HAP-1 (cell line): ENCODE data around the gene SPARC.
"Not testable (repeated sequence)": the region's sequence is repeated elsewhere in the genome, so short reads cannot be mapped to it uniquely, and the experiment has no call there.

ENCODE experiments used
- DNase-seq, 2 experiments: peaks; one replicate each; pipeline ENCODE4 v3.0.0-alpha.2; 2016 to 2020; ENCODE audit warnings: low spot score in 2 of 2
- H3K27me3 ChIP-seq: fragments of 250-450 bp; sonication (Bioruptor Pico); 2 replicates; pipeline ENCODE4 v1.5.1; 2020; ENCODE audit warnings: low read depth, mild to moderate bottlenecking, moderate library complexity
- H3K36me3 ChIP-seq: fragments of 250-450 bp; sonication (Bioruptor Pico); replicated peaks from 2 replicates; pipeline ENCODE4 v1.5.1; 2020; ENCODE audit warnings: mild to moderate bottlenecking
- H3K4me1 ChIP-seq: fragments of 250-450 bp; sonication (Bioruptor Pico); 2 replicates; pipeline ENCODE4 v1.5.1; 2020; ENCODE audit warnings: mild to moderate bottlenecking
- H3K4me3 ChIP-seq: fragments of 250-450 bp; sonication (Bioruptor Pico); 2 replicates; pipeline ENCODE4 v1.5.1; 2020; ENCODE audit warnings: mild to moderate bottlenecking, moderate library complexity
- H3K9me3 ChIP-seq: fragments of 250-450 bp; sonication (Bioruptor Pico); 2 replicates; pipeline ENCODE4 v1.5.1; 2020; ENCODE audit warnings: mild to moderate bottlenecking, moderate library complexity
- in situ Hi-C: fragments of 300-500 bp; cut with MboI; formaldehyde crosslinking; loops from 3 replicates; pipeline ENCODE4 v1.14.3; 2020; ENCODE audit warnings: low sequenced_read_pairs, inconsistent platforms, mixed read lengths

Gene SPARC

GRCh38 chr5:151718153-151718552 lies 31.4 kb upstream of the SPARC start:
- Histone ChIP-seq H3K9me3 (no peaks in the 10 kb centered on the region), H3K4me3 (no peak overlapping the region), H3K27me3 (no peaks in the 10 kb centered on the region), H3K36me3 (no peaks in the 10 kb centered on the region), H3K4me1 (no peaks in the 10 kb centered on the region)
- no peak for DNase-seq
- in situ Hi-C loops = no loop called here

GRCh38 chr5:151717416-151717815 lies 30.7 kb upstream of the SPARC start:
- Histone ChIP-seq H3K9me3 (no peaks in the 10 kb centered on the region), H3K27me3 (no peaks in the 10 kb centered on the region), H3K4me3 (no peak overlapping the region), H3K4me1 (no peaks in the 10 kb centered on the region), H3K36me3 (no peaks in the 10 kb centered on the region)
- in situ Hi-C loops = no loop called here
- DNase-seq = no peak

GRCh38 chr5:151709109-151709735 lies 22.5 kb upstream of the SPARC start:
- no peaks in the 10 kb centered on the region for H3K9me3 ChIP-seq
- no peak for DNase-seq
- no peaks in the 10 kb centered on the region for H3K27me3 ChIP-seq
- in situ Hi-C loops = no loop called here
- no peak overlapping the region for H3K4me3 ChIP-seq
- H3K36me3 ChIP-seq = no peaks in the 10 kb centered on the region
- H3K4me1 ChIP-seq = no peaks in the 10 kb centered on the region; the same call in 1 of the 2 replicates

GRCh38 chr5:151708126-151708525 lies 21.4 kb upstream of the SPARC start:
- H3K27me3 ChIP-seq = no peaks in the 10 kb centered on the region

GRCh38 chr5:151707567-151707966 lies 20.9 kb upstream of the SPARC start:
- DNase-seq = no peak
- in situ Hi-C loops = no loop called here

More at GRCh38 chr5:151708126-151708525, 21.4 kb upstream of the SPARC start:
- no peak overlapping the region for H3K4me3 ChIP-seq
- in situ Hi-C loops = no loop called here
- H3K9me3 ChIP-seq = no peaks in the 10 kb centered on the region
- peaks cover 8% of the 10 kb centered on the region for H3K4me1 ChIP-seq
- no peaks in the 10 kb centered on the region for H3K36me3 ChIP-seq
- no peak for DNase-seq

GRCh38 chr5:151706906-151707305 lies 20.2 kb upstream of the SPARC start:
- Histone ChIP-seq H3K9me3 (no peaks in the 10 kb centered on the region), H3K36me3 (no peaks in the 10 kb centered on the region), H3K4me1 (peaks cover 8% of the 10 kb centered on the region), H3K27me3 (no peaks in the 10 kb centered on the region), H3K4me3 (no peak overlapping the region)
- in situ Hi-C loops = no loop called here
- no peak for DNase-seq

More at GRCh38 chr5:151707567-151707966, 20.9 kb upstream of the SPARC start:
- H3K9me3 ChIP-seq = no peaks in the 10 kb centered on the region
- H3K4me1 ChIP-seq = peaks cover 8% of the 10 kb centered on the region
- no peaks in the 10 kb centered on the region for H3K36me3 ChIP-seq
- H3K4me3 ChIP-seq = no peak overlapping the region
- no peaks in the 10 kb centered on the region for H3K27me3 ChIP-seq

GRCh38 chr5:151703780-151704179 lies 17.1 kb upstream of the SPARC start:
- DNase-seq = no peak
- Histone ChIP-seq H3K36me3 (no peaks in the 10 kb centered on the region), H3K9me3 (no peaks in the 10 kb centered on the region), H3K4me1 (peaks cover 8% of the 10 kb centered on the region), H3K27me3 (no peaks in the 10 kb centered on the region), H3K4me3 (no peak overlapping the region)
- in situ Hi-C loops = no loop called here

GRCh38 chr5:151703227-151703626 lies 16.5 kb upstream of the SPARC start:
- Histone ChIP-seq H3K27me3 (no peaks in the 10 kb centered on the region), H3K4me3 (no peak overlapping the region), H3K36me3 (no peaks in the 10 kb centered on the region), H3K4me1 (peaks cover 8% of the 10 kb centered on the region), H3K9me3 (no peaks in the 10 kb centered on the region)
- in situ Hi-C loops = no loop called here
- DNase-seq = no peak

- no peaks in the 10 kb centered on the region for H3K27me3 ChIP-seq
- no peaks in the 10 kb centered on the region for H3K9me3 ChIP-seq
- in situ Hi-C loops = no loop called here
- no peak overlapping the region for H3K4me3 ChIP-seq
- H3K36me3 ChIP-seq = no peaks in the 10 kb centered on the region
- DNase-seq = no peak
- peaks cover 8% of the 10 kb centered on the region for H3K4me1 ChIP-seq
Observed at GRCh38 chr5:151700820-151701219, 14.1 kb upstream of the SPARC start.

- Histone ChIP-seq H3K36me3 (no peaks in the 10 kb centered on the region), H3K9me3 (no peaks in the 10 kb centered on the region), H3K4me3 (no peak overlapping the region), H3K27me3 (no peaks in the 10 kb centered on the region), H3K4me1 (peaks cover 8% of the 10 kb centered on the region)
- no peak for DNase-seq
- in situ Hi-C loops = no loop called here
Observed at GRCh38 chr5:151700296-151700695, 13.6 kb upstream of the SPARC start.

- H3K4me1 ChIP-seq = peaks cover 8% of the 10 kb centered on the region
- in situ Hi-C loops = no loop called here
- no peaks in the 10 kb centered on the region for H3K36me3 ChIP-seq
- no peak overlapping the region for H3K4me3 ChIP-seq
- no peaks in the 10 kb centered on the region for H3K9me3 ChIP-seq
- no peaks in the 10 kb centered on the region for H3K27me3 ChIP-seq
- DNase-seq = no peak
Observed at GRCh38 chr5:151699071-151699901, 12.6 kb upstream of the SPARC start.

GRCh38 chr5:151698081-151698480 lies 11.4 kb upstream of the SPARC start:
- H3K9me3 ChIP-seq, H3K36me3 ChIP-seq, DNase-seq, H3K27me3 ChIP-seq, in situ Hi-C loops, H3K4me1 ChIP-seq, H3K4me3 ChIP-seq: not testable (repeated sequence)

- no peak for DNase-seq
- in situ Hi-C loops = no loop called here
Observed at GRCh38 chr5:151697452-151697851, 10.7 kb upstream of the SPARC start.

GRCh38 chr5:151696470-151697061 lies 9.9 kb upstream of the SPARC start:
- Histone ChIP-seq H3K27me3 (no peaks in the 10 kb centered on the region), H3K36me3 (no peaks in the 10 kb centered on the region), H3K4me3 (no peak overlapping the region), H3K9me3 (no peaks in the 10 kb centered on the region), H3K4me1 (no peaks in the 10 kb centered on the region)
- DNase-seq = no peak
- in situ Hi-C loops = no loop called here

More at GRCh38 chr5:151697452-151697851, 10.7 kb upstream of the SPARC start:
- no peaks in the 10 kb centered on the region for H3K9me3 ChIP-seq
- no peak overlapping the region for H3K4me3 ChIP-seq
- H3K36me3 ChIP-seq = no peaks in the 10 kb centered on the region
- H3K4me1 ChIP-seq = no peaks in the 10 kb centered on the region
- no peaks in the 10 kb centered on the region for H3K27me3 ChIP-seq
